ENCODE data around the gene MAML3. TPM values are rescaled to one million over a fixed set of nuclear protein-coding genes. Genes with fewer than 3 reads are reported as not detected.

The MAML3 gene
- total RNA-seq, 1 donor: 0.72 TPM

GRCh38 chr4:139800082-139800481 lies 353.9 kb downstream of the MAML3 start:
- Histone ChIP-seq H3K4me1 (ENCODE audit: insufficient read depth, low read length) (no peaks in the 10 kb centered on the region), H3K27ac (ENCODE audit: low read depth, low read length) (no peak overlapping the region), H3K36me3 (ENCODE audit: insufficient read depth, low read length) (no peaks in the 10 kb centered on the region), H3K27me3 (ENCODE audit: insufficient read depth, low read length) (peaks cover 21% of the 10 kb centered on the region), H3K4me3 (ENCODE audit: insufficient read depth, low read length) (no peak overlapping the region), H4K20me1 (ENCODE audit: insufficient read depth, low read length) (no peaks in the 10 kb centered on the region), H3K79me2 (ENCODE audit: insufficient read depth, low read length) (no peaks in the 10 kb centered on the region), H2AFZ (ENCODE audit: low read length) (no peak overlapping the region), H3K4me2 (ENCODE audit: insufficient read depth, low read length) (no peak overlapping the region), H3K9me3 (ENCODE audit: low read depth, low read length) (no peaks in the 10 kb centered on the region)
- TF ChIP-seq, protein P1, sequence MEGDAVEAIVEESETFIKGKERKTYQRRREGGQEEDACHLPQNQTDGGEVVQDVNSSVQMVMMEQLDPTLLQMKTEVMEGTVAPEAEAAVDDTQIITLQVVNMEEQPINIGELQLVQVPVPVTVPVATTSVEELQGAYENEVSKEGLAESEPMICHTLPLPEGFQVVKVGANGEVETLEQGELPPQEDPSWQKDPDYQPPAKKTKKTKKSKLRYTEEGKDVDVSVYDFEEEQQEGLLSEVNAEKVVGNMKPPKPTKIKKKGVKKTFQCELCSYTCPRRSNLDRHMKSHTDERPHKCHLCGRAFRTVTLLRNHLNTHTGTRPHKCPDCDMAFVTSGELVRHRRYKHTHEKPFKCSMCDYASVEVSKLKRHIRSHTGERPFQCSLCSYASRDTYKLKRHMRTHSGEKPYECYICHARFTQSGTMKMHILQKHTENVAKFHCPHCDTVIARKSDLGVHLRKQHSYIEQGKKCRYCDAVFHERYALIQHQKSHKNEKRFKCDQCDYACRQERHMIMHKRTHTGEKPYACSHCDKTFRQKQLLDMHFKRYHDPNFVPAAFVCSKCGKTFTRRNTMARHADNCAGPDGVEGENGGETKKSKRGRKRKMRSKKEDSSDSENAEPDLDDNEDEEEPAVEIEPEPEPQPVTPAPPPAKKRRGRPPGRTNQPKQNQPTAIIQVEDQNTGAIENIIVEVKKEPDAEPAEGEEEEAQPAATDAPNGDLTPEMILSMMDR (IDR thresholded peaks at IDR 0.05; ENCODE audit: extremely low read depth, low read depth, low read length): no peak
- no peak for DNase-seq (ENCODE audit: insufficient read length, low spot score, missing footprints)

- Histone ChIP-seq H3K4me3 (ENCODE audit: insufficient read depth, low read length) (no peak overlapping the region), H4K20me1 (ENCODE audit: insufficient read depth, low read length) (no peaks in the 10 kb centered on the region), H2AFZ (ENCODE audit: low read length) (no peak overlapping the region), H3K27me3 (ENCODE audit: insufficient read depth, low read length) (peaks cover 21% of the 10 kb centered on the region), H3K4me2 (ENCODE audit: insufficient read depth, low read length) (no peak overlapping the region), H3K27ac (ENCODE audit: low read depth, low read length) (no peak overlapping the region), H3K36me3 (ENCODE audit: insufficient read depth, low read length) (no peaks in the 10 kb centered on the region), H3K4me1 (ENCODE audit: insufficient read depth, low read length) (no peaks in the 10 kb centered on the region), H3K9me3 (ENCODE audit: low read depth, low read length) (no peaks in the 10 kb centered on the region), H3K79me2 (ENCODE audit: insufficient read depth, low read length) (no peaks in the 10 kb centered on the region)
- DNase-seq (ENCODE audit: insufficient read length, low spot score, missing footprints): no peak
- TF ChIP-seq, protein P1 (IDR thresholded peaks at IDR 0.05; ENCODE audit: extremely low read depth, low read depth, low read length): no peak
Observed at GRCh38 chr4:139799615-139800014, 354.4 kb downstream of the MAML3 start.

GRCh38 chr4:139798456-139798855 lies 355.5 kb downstream of the MAML3 start:
- H3K9me3 ChIP-seq (ENCODE audit: low read depth, low read length): no peaks in the 10 kb centered on the region
- H3K36me3 ChIP-seq (ENCODE audit: insufficient read depth, low read length): no peaks in the 10 kb centered on the region
- no peak overlapping the region for H3K4me2 ChIP-seq (ENCODE audit: insufficient read depth, low read length)
- peaks cover 21% of the 10 kb centered on the region for H3K27me3 ChIP-seq (ENCODE audit: insufficient read depth, low read length)
- no peaks in the 10 kb centered on the region for H3K4me1 ChIP-seq (ENCODE audit: insufficient read depth, low read length)
- H3K27ac ChIP-seq (ENCODE audit: low read depth, low read length): no peak overlapping the region
- DNase-seq (ENCODE audit: insufficient read length, low spot score, missing footprints): no peak
- no peak overlapping the region for H2AFZ ChIP-seq (ENCODE audit: low read length)
- H3K4me3 ChIP-seq (ENCODE audit: insufficient read depth, low read length): no peak overlapping the region
- H3K79me2 ChIP-seq (ENCODE audit: insufficient read depth, low read length): no peaks in the 10 kb centered on the region
- no peaks in the 10 kb centered on the region for H4K20me1 ChIP-seq (ENCODE audit: insufficient read depth, low read length)
- TF ChIP-seq, protein P1 (IDR thresholded peaks at IDR 0.05; ENCODE audit: extremely low read depth, low read depth, low read length): no peak

DNA sequence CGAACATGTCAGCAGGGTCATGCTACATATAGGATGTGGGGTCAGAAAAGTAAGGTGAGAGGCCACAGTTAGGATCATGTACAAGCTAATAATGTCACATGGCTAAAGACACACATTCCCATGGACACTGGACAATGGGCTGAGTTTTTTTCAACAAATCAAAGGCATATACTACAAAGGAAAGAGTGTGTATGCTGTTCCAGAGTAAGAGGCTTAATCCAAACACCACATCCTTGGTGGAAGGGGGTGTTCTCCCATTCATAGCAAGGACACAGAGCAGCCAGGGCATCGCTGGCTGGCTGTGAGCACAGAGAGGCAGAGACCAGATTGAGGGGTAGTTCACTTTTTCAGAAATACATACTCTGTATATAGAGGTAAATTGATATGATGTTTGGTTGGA lies 356.7 kb downstream of the MAML3 start:
- Histone ChIP-seq H4K20me1 (ENCODE audit: insufficient read depth, low read length) (no peaks in the 10 kb centered on the region), H3K27ac (ENCODE audit: low read depth, low read length) (no peak overlapping the region), H3K9me3 (ENCODE audit: low read depth, low read length) (no peaks in the 10 kb centered on the region), H3K4me1 (ENCODE audit: insufficient read depth, low read length) (no peaks in the 10 kb centered on the region), H3K79me2 (ENCODE audit: insufficient read depth, low read length) (no peaks in the 10 kb centered on the region), H3K27me3 (ENCODE audit: insufficient read depth, low read length) (peaks cover 15% of the 10 kb centered on the region), H3K4me2 (ENCODE audit: insufficient read depth, low read length) (no peak overlapping the region), H2AFZ (ENCODE audit: low read length) (no peak overlapping the region), H3K36me3 (ENCODE audit: insufficient read depth, low read length) (no peaks in the 10 kb centered on the region), H3K4me3 (ENCODE audit: insufficient read depth, low read length) (no peak overlapping the region)
- DNase-seq (ENCODE audit: insufficient read length, low spot score, missing footprints): no peak
- TF ChIP-seq, protein P1 (IDR thresholded peaks at IDR 0.05; ENCODE audit: extremely low read depth, low read depth, low read length): no peak

Data from osteoblast (primary cell).